Neural cell (in vitro differentiated cells): ENCODE measurements around the gene ITGA2B. TPM values are rescaled to one million over a fixed set of nuclear protein-coding genes. Genes with fewer than 3 reads are reported as not detected.

Experiments
- H2AFZ ChIP-seq: fragments of 200-600, 300-800 bp; sonication (generic), shearing (Covaris generic); 2 replicates; pipeline ENCODE4 v1.6.0; 2014; ENCODE audit warnings: low read depth, mild to moderate bottlenecking, antibody characterized with exemption, low read length, moderate library complexity
- H3F3A ChIP-seq: fragments of 200-600 bp; shearing (Covaris generic); 2 replicates; pipeline ENCODE4 v1.6.1; 2016; ENCODE audit warnings: mild to moderate bottlenecking, moderate library complexity, mixed read lengths, antibody characterized with exemption, low read length; ENCODE audit not compliant: insufficient read depth, poor library complexity, severe bottlenecking
- H3K27ac ChIP-seq: fragments of 200-600, 300-800 bp; sonication (generic), shearing (Covaris generic); 2 replicates; pipeline ENCODE4 v1.5.1; 2014; ENCODE audit warnings: mild to moderate bottlenecking, low read length, moderate library complexity
- H3K27me3 ChIP-seq: fragments of 300-800, 200-600 bp; sonication (generic), shearing (Covaris generic); 2 replicates; pipeline ENCODE4 v1.6.0; 2014; ENCODE audit warnings: mild to moderate bottlenecking, low read depth, low read length, moderate library complexity; ENCODE audit not compliant: insufficient read depth
- H3K36me3 ChIP-seq: fragments of 300-800, 200-600 bp; sonication (generic), shearing (Covaris generic); 2 replicates; pipeline ENCODE4 v1.5.1; 2014; ENCODE audit warnings: mild to moderate bottlenecking, antibody characterized with exemption, low read length, moderate library complexity; ENCODE audit not compliant: insufficient read depth
- H3K4me2 ChIP-seq: fragments of 300-800, 200-600 bp; sonication (generic), shearing (Covaris generic); 2 replicates; pipeline ENCODE4 v1.6.0; 2014; ENCODE audit warnings: mild to moderate bottlenecking, low read length
- H3K4me3 ChIP-seq: fragments of 300-800, 200-600 bp; sonication (generic), shearing (Covaris generic); 2 replicates; pipeline ENCODE4 v1.5.1; 2014; ENCODE audit warnings: mild to moderate bottlenecking, low read length, moderate library complexity
- H3K79me2 ChIP-seq: fragments of 200-600 bp; shearing (Covaris generic); replicated peaks from 2 replicates; pipeline ENCODE4 v1.6.0; 2014; ENCODE audit warnings: mild to moderate bottlenecking, low read length, moderate library complexity; ENCODE audit not compliant: insufficient read depth
- H3K9ac ChIP-seq: fragments of 300-800, 200-600 bp; sonication (generic), shearing (Covaris generic); 2 replicates; pipeline ENCODE4 v1.6.1; 2016; ENCODE audit warnings: mild to moderate bottlenecking, low read length, mixed read lengths
- H3K9me2 ChIP-seq: fragments of 200-600 bp; shearing (Covaris generic); 2 replicates; pipeline ENCODE4 v1.6.1; 2016; ENCODE audit warnings: mild to moderate bottlenecking, low read length, mixed read lengths; ENCODE audit not compliant: insufficient read depth
- H3K9me3 ChIP-seq: fragments of 200-600, 300-800 bp; sonication (generic), shearing (Covaris generic); 2 replicates; pipeline ENCODE4 v1.6.1; 2016; ENCODE audit warnings: mild to moderate bottlenecking, mixed run types, low read length, moderate library complexity, mixed read lengths
- H4K20me1 ChIP-seq: fragments of 200-600 bp; shearing (Covaris generic); 2 replicates; pipeline ENCODE4 v1.6.1; 2016; ENCODE audit warnings: mild to moderate bottlenecking, mixed run types; ENCODE audit not compliant: insufficient read depth
- EP300 ChIP-seq: fragments of 450-650 bp; conservative IDR thresholded peaks from 2 replicates; pipeline ENCODE4 v1.6.1; 2014; ENCODE audit warnings: antibody characterized with exemption, mild to moderate bottlenecking, moderate library complexity; ENCODE audit not compliant: poor library complexity, severe bottlenecking
- MXI1 ChIP-seq: fragments of 450-650 bp; conservative IDR thresholded peaks from 2 replicates; pipeline ENCODE4 v1.6.1; 2014; ENCODE audit warnings: antibody characterized with exemption, mild to moderate bottlenecking; ENCODE audit not compliant: poor library complexity, severe bottlenecking
- POLR2AphosphoS5 ChIP-seq: IDR thresholded peaks from 2 replicates; pipeline ENCODE4 v1.6.1; 2012
- RAD21 ChIP-seq: fragments of 450-650 bp; conservative IDR thresholded peaks from 2 replicates; pipeline ENCODE4 v1.6.1; 2014; ENCODE audit warnings: antibody characterized with exemption, mild to moderate bottlenecking, moderate library complexity
- SMC3 ChIP-seq: fragments of 450-650 bp; conservative IDR thresholded peaks from 2 replicates; pipeline ENCODE4 v1.6.1; 2014; ENCODE audit warnings: antibody characterized with exemption, mild to moderate bottlenecking, moderate library complexity; ENCODE audit not compliant: poor library complexity
- TAF1 ChIP-seq: IDR thresholded peaks from 2 replicates; pipeline ENCODE4 v1.6.1; 2012; ENCODE audit warnings: low read depth
- polyA plus RNA-seq: library from polyadenylated mRNA; depleted of rRNA; stranded (reverse); fragments of >200 nt; gene quantifications from 2 replicates; pipeline ENCODE4 v1.2.3, GENCODE V29; 2014
- TF ChIP-seq, protein P1 (sequence below): fragments of 450-650 bp; IDR thresholded peaks from 2 replicates; pipeline ENCODE4 v1.5.1; 2014; ENCODE audit warnings: antibody characterized with exemption, mild to moderate bottlenecking, moderate library complexity; ENCODE audit not compliant: poor library complexity, severe bottlenecking
- TF ChIP-seq, protein P2 (sequence below): IDR thresholded peaks from 2 replicates; pipeline ENCODE4 v1.6.1; 2012; ENCODE audit warnings: borderline replicate concordance

ITGA2B gene
- polyA plus RNA-seq, 1 donor from 2014 or later = 3.1 TPM

DNA sequence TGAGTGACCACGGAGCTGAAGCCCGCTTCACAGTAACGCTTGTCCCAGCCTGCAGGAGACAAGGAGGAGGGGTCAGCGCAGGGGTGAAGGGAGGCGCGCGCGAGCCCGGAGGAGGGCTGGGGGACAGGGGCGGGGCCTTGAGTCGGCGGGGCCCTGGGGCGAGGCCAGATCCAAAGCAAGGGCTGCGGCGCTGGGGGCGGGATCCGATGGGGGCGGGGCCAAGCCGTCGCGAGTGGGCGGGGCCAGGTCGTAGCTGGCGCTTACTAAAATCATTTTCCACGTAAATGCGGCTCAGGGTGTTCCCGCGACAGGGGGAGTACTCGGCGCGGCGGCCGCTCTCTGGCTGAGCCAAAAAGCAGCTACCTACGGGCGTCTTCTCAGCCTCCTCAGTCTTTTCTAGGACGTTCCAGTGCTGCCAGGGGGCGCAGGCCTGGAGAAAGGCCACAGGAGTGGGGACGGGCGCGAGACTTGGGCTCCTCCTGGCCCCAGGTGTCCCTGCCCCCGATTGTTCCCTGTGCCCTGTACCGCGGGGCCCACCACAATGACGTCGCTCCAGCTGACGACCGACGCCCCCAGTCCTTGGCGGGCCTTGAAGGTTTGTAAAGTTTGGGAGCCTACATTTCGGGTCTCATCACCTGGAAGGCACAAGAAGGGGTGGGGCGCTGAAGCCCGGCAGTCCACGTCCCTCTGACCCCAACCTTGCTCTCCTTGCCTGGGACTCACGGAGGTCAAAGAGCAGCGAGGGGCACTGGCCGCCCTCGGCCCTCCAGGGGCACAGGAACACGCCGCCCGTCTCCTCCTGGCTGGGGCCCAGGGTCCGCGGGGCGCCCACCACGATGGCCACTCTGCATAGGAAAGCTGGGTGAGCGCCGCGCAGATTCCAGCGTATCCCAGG, 3.9 kb downstream of the ITGA2B start:
- no peak overlapping the region for H3K27ac ChIP-seq
- no peaks in the 10 kb centered on the region for H3F3A ChIP-seq
- no peaks in the 10 kb centered on the region for H3K79me2 ChIP-seq
- H3K27me3 ChIP-seq = peaks cover 15% of the 10 kb centered on the region
- H3K4me3 ChIP-seq = peak overlapping the region; percentile 67
- no peak for TF ChIP-seq SMC3
- no peak for TF ChIP-seq RAD21
- TF ChIP-seq EP300 = no peak
- TF ChIP-seq, protein P1, sequence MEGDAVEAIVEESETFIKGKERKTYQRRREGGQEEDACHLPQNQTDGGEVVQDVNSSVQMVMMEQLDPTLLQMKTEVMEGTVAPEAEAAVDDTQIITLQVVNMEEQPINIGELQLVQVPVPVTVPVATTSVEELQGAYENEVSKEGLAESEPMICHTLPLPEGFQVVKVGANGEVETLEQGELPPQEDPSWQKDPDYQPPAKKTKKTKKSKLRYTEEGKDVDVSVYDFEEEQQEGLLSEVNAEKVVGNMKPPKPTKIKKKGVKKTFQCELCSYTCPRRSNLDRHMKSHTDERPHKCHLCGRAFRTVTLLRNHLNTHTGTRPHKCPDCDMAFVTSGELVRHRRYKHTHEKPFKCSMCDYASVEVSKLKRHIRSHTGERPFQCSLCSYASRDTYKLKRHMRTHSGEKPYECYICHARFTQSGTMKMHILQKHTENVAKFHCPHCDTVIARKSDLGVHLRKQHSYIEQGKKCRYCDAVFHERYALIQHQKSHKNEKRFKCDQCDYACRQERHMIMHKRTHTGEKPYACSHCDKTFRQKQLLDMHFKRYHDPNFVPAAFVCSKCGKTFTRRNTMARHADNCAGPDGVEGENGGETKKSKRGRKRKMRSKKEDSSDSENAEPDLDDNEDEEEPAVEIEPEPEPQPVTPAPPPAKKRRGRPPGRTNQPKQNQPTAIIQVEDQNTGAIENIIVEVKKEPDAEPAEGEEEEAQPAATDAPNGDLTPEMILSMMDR = peak; percentile 28
- no peak for TF ChIP-seq MXI1
- TF ChIP-seq, protein P2, sequence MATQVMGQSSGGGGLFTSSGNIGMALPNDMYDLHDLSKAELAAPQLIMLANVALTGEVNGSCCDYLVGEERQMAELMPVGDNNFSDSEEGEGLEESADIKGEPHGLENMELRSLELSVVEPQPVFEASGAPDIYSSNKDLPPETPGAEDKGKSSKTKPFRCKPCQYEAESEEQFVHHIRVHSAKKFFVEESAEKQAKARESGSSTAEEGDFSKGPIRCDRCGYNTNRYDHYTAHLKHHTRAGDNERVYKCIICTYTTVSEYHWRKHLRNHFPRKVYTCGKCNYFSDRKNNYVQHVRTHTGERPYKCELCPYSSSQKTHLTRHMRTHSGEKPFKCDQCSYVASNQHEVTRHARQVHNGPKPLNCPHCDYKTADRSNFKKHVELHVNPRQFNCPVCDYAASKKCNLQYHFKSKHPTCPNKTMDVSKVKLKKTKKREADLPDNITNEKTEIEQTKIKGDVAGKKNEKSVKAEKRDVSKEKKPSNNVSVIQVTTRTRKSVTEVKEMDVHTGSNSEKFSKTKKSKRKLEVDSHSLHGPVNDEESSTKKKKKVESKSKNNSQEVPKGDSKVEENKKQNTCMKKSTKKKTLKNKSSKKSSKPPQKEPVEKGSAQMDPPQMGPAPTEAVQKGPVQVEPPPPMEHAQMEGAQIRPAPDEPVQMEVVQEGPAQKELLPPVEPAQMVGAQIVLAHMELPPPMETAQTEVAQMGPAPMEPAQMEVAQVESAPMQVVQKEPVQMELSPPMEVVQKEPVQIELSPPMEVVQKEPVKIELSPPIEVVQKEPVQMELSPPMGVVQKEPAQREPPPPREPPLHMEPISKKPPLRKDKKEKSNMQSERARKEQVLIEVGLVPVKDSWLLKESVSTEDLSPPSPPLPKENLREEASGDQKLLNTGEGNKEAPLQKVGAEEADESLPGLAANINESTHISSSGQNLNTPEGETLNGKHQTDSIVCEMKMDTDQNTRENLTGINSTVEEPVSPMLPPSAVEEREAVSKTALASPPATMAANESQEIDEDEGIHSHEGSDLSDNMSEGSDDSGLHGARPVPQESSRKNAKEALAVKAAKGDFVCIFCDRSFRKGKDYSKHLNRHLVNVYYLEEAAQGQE = no peak
- H3K9me3 ChIP-seq = no peaks in the 10 kb centered on the region
- peak overlapping the region; percentile 53 for H3K9ac ChIP-seq
- H3K36me3 ChIP-seq = no peaks in the 10 kb centered on the region
- H4K20me1 ChIP-seq = no peaks in the 10 kb centered on the region
- H3K4me2 ChIP-seq = peak overlapping the region; percentile 30
- H3K9me2 ChIP-seq = no peaks in the 10 kb centered on the region
- no peak overlapping the region for H2AFZ ChIP-seq

DNA sequence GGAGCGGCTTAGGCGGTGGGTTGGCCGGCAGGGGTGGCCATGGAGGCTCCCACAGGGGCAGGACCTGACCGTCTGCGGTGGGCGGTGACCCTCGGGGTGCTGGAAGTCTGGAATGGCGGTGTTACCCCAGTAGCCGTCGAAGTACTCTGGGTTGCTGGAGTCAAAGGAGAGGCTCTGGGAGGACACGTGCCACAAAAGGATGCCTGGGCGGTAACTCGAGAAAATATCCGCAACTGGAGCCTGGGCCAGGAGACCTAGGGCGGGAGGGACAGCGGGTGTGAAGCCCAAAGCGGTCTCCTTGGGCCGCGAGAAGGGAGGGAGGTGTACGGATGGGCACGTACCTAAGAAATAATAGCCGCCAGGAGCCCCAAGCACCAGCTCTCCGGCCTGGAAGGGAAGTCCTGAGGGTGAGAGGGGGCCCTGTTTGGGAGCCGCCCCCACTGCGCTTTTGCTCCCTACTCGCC, 4.6 kb downstream of the ITGA2B start:
- no peak for TF ChIP-seq RAD21
- no peak for TF ChIP-seq TAF1
- TF ChIP-seq, protein P1 = no peak
- no peak for TF ChIP-seq EP300
- TF ChIP-seq POLR2AphosphoS5 = no peak
- no peak for TF ChIP-seq MXI1
- TF ChIP-seq, protein P2 = no peak
- no peak for TF ChIP-seq SMC3

More for the DNA sequence above, 4.6 kb downstream of the ITGA2B start:
- no peaks in the 10 kb centered on the region for H3K9me2 ChIP-seq
- no peaks in the 10 kb centered on the region for H3K36me3 ChIP-seq
- H3K27ac ChIP-seq = no peak overlapping the region
- H3K9me3 ChIP-seq = no peaks in the 10 kb centered on the region
- H3K79me2 ChIP-seq = no peaks in the 10 kb centered on the region
- H3K4me3 ChIP-seq = peak overlapping the region; percentile 67
- H4K20me1 ChIP-seq = no peaks in the 10 kb centered on the region
- peaks cover 15% of the 10 kb centered on the region for H3K27me3 ChIP-seq
- H3K9ac ChIP-seq = peak overlapping the region; percentile 53
- no peak overlapping the region for H3K4me2 ChIP-seq
- H2AFZ ChIP-seq = no peak overlapping the region
- H3F3A ChIP-seq = no peaks in the 10 kb centered on the region
